ENCODE results near the gene ACSL6.
"Not testable (repeated sequence)": the region's sequence is repeated elsewhere in the genome, so short reads cannot be mapped to it uniquely, and the experiment has no call there.

Gene ACSL6

DNA sequence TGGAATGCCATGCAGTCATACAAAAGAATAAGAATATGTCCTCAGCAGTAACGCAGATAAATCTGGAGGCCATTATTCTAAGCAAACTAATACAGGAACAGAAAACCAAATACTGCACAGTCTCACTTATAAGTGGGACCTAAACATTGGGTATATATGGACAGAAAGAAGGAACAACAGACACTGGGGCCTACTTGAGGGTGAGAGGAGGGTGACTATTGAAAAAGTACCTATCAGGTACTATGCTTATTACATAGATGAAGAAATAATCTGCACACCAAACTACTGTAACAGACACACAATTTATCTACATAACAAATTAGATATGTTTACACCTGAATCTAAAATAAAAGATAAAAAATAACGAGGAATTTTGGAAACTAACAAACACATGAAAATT is 104.8 kb downstream of the ACSL6 start:
- Histone ChIP-seq H3K27me3 (ENCODE audit: control insufficient read depth, insufficient read depth, low read length) (no peaks in the 10 kb centered on the region), H3K27ac (ENCODE audit: low read depth, low read length) (no peak overlapping the region), H3K4me3 (ENCODE audit: low read length) (no peak overlapping the region), H3K36me3 (ENCODE audit: control insufficient read depth, insufficient read depth, low read length) (no peaks in the 10 kb centered on the region), H3K4me1 (ENCODE audit: control insufficient read depth, insufficient read depth, low read length) (no peaks in the 10 kb centered on the region), H3K9ac (ENCODE audit: low read length) (no peak overlapping the region)

DNA sequence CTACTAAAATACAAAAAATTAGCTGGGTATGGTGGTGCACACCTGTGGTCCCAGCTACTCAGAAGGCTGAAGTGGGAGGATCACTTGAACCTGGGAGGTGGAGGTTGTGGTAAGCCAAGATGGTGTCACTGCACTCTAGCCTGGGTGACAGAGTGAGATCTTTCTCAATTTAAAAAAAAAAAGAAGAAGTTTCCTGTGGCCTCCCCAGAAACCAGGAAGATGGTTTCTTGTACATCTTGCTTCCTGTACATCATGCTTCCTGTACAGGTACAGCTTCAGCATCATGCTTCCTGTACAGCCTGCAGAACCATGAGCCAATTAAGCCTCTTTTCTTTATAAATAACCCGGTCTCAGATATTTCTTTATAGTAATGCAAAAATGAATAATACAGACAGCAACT is 109.2 kb downstream of the ACSL6 start:
- H3K36me3 ChIP-seq (ENCODE audit: control insufficient read depth, insufficient read depth, low read length); H3K27me3 ChIP-seq (ENCODE audit: control insufficient read depth, insufficient read depth, low read length); H3K27ac ChIP-seq (ENCODE audit: low read depth, low read length); H3K4me1 ChIP-seq (ENCODE audit: control insufficient read depth, insufficient read depth, low read length); H3K9ac ChIP-seq (ENCODE audit: low read length); H3K4me3 ChIP-seq (ENCODE audit: low read length): not testable (repeated sequence)

All from rectal smooth muscle tissue (tissue), 1 donor.